ENCODE data around the gene KLHL29.

DNA sequence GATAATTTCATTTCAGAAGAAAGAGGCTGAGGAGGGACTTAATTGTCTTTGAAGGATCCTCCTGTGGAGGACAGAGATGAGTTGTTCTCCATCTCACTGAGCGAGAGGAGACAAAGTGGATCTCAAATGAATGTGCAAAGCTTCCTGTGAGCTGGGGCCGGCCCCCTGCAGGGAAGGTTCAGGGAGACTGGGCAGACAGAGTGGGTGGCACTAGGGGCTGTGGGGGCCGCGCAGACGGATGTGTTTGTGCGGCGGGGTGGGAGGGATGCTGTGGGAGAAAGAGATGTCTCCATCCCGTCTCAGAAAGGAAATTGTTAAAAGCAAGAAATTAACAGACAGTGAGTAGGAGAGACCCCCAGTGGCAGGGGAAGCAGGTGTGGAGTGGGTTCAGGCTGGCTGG is 29.1 kb downstream of the KLHL29 start:
- TF ChIP-seq POLR2A (IDR thresholded peaks at IDR 0.05) (no peak), CTCF (IDR thresholded peaks at IDR 0.05) (no peak)

All from thyroid gland (tissue), 4 donors.